Right lobe of liver (tissue), 4 donors: ENCODE results near the gene SLX4IP.

ENCODE experiments used
- CTCF ChIP-seq, 4 donors: fragments of 200-600 bp in 3 of 4; fragments of 450-650 bp in 1 of 4; IDR thresholded peaks; one replicate each; pipeline versions ENCODE4 v1.5.1 to v1.8.0; 2016 to 2022; ENCODE audit warnings: antibody characterized with exemption in 4 of 4, mild to moderate bottlenecking in 2 of 4
- POLR2A ChIP-seq: fragments of 450-650 bp; IDR thresholded peaks from one replicate; pipeline ENCODE4 v1.6.1; 2017; ENCODE audit warnings: antibody characterized with exemption, mild to moderate bottlenecking
- donor health status: DM: no; HTN: no; CAD: no.
- donor health status: DM: no; HTN: no; CAD: no.
- donor health status: DM: no; HTN: yes; CAD: no.

DNA sequence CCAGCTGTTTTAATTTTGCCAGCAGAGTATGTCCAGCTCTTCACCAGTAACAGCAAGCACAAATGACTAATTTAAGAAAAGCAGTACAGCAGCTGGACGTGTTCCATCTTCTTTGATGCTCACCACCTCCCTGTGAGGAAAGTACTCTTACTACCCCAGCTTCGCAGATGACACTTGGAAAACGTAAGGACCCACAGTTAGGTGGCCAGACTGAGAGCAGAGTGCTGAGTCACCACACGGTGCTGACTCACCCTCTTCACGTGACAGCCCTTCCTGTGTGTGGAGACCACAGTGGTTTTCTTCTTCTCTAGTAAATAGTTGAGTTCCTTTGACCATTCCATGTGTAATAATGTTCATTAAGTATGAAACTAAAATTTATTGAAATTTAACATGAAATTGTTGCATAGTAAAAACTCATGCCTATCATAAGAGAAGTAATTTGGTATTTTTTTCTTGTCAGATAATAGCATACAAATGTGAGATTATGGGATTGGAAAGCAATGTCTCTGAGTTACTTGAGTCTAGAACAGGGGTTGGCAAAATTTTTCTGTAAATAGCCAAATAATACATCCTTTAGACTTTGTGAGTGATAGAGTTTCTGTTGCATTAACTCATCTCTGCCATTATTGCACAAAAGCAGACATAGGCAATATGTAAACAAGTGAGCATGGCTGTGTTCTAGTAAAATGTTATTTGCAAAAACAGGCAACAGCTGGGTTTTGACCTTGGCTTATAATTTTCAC, 76.6 kb downstream of the SLX4IP start:
- no peak for TF ChIP-seq POLR2A
- TF ChIP-seq CTCF (IDR thresholded peaks at IDR 0.05), result no peak
